ENCODE data around the gene CARF.

CARF gene

GRCh38 chr2:203035879-203036470, 123.9 kb downstream of the CARF start:
- TF ChIP-seq PPARA (CRISPR knock-in tag; IDR thresholded peaks at IDR 0.05; ENCODE audit: borderline replicate concordance) = no peak
- ATAC-seq = no peak
